GM18507 (cell line): ENCODE data around the gene SYNPO2.

Experiments used
- DNase-seq: peaks from one replicate; pipeline ENCODE4 v3.0.0; 2011; ENCODE audit warnings: low read depth; ENCODE audit not compliant: insufficient read length; ENCODE audit errors: extremely low spot score
- FAIRE-seq: peaks from 2 replicates; lab custom pipeline; 2011; peaks lifted over from hg19 to GRCh38; lab: Jason Lieb, UNC

SYNPO2 gene

GRCh38 chr4:119084513-119084912 lies 195.9 kb downstream of the SYNPO2 start:
- DNase-seq (no peak), FAIRE-seq (no peak)

GRCh38 chr4:119087121-119087520 lies 198.5 kb downstream of the SYNPO2 start:
- DNase-seq = no peak
- no peak for FAIRE-seq

GRCh38 chr4:119087656-119088055 lies 199.0 kb downstream of the SYNPO2 start:
- no peak for DNase-seq
- no peak for FAIRE-seq

DNA sequence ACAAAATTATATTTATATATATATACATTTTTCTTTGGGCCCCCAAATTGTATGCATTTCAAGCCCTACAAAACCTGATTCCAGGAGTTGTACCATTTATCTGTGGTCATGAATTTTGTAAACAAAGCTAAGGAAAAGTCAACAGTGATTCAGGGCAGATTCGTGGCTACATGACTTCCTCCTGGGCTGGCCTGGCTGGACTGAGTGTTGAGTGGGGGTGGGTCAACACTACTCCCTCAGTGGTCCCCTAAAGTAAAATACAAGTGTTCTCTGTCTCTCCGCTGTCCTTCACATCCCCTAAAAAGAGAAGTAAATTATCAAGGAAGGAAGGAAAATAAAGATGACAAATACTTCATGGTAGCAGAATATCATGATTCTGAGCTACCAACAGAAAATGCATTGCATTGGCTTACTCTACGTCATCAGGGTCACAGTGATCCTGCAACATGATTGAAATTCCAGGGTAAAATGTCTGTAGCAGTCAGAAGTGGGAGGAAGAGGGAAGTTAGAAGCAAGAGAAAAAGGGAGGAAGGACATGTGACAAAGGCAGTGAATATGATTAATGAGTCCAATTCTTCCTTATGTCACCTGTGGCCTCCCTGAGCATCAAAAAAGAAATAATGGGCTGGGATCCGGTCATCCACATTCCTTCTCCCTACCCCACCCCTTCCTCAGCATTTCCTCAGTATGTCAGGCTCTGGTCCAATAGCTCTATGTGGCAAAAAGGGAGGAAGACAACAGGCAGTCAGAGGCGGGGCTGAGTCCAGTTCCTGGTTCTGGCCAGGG lies 204.6 kb downstream of the SYNPO2 start:
- DNase-seq = no peak
- FAIRE-seq = no peak

DNA sequence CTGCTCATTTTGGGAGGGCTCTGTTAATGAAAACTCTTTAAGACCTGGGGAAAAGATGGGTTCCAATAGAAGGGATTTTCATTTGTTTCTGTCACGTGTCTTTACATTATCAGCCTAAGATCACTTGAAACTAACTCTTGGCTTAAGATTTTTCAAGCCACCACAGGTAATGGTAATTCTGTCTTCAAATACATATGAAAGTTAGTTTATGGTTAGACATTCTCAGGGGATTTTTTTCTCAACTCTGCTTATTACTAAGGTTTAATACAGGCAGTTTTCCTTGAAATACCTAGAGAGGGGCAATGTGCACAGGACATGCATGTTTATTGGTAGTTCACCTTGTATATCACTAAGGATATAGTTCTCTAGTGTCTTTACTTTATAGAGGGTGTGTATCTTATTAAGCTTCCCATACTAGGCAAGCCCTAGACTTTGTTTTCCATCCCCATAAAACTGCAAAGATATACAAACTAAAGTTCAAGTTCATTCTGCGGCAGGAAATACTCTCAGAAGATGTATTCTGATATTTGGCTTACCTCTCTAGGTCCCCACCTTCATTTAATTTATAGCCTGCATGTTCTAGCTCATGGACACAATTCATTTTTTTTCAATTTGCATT lies 208.7 kb downstream of the SYNPO2 start:
- FAIRE-seq (no peak), DNase-seq (no peak)

- FAIRE-seq (no peak), DNase-seq (no peak)
Measured at GRCh38 chr4:119098306-119098705, 209.7 kb downstream of the SYNPO2 start.

DNA sequence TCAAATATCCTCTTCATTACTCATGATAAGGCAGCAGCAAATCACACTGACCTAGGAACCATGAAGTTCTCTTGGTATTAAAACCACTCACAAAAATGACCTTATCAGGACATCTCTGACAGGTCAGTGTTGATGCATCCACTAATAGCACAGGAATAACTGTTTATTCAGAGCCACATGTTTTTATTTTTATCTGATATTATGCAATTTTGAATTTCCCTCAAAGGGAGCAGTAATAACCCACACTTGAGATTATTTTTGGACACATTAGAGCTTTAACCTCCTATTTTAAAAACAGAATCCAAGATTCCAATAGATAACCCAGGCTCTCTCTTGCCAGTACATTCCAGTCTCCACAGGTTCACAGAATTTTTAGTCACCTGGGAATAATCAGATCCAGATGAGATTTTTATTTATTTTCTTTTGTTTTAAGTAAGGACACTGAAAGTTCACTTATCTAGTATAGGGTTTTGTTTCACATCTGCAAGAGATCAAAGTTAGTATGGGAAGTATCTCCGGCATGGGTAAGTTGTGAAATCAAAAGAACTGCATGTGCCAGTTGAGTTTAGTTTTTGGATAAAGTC lies 210.7 kb downstream of the SYNPO2 start:
- FAIRE-seq (no peak), DNase-seq (no peak)

GRCh38 chr4:119100655-119101054 lies 212.0 kb downstream of the SYNPO2 start:
- FAIRE-seq (no peak), DNase-seq (no peak)

DNA sequence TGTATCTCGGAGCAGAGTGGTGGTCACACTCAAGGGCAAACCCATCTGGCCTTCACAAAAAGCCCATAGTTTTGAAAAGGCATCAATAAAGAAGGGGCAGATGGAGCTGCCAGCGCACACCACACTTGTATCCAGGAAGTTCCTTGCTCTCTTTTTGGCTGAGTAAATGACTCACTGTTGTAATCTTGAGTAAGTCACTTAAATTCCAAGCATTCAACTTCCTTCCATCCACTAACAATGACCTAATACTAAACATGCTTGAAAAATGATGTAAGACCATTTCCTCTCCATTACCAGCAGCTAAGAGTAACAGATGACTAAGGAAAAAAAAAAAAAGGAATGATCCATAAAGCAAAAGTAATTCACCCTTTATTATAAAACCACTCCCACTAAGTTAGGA lies 214.6 kb downstream of the SYNPO2 start:
- FAIRE-seq (no peak), DNase-seq (no peak)

DNA sequence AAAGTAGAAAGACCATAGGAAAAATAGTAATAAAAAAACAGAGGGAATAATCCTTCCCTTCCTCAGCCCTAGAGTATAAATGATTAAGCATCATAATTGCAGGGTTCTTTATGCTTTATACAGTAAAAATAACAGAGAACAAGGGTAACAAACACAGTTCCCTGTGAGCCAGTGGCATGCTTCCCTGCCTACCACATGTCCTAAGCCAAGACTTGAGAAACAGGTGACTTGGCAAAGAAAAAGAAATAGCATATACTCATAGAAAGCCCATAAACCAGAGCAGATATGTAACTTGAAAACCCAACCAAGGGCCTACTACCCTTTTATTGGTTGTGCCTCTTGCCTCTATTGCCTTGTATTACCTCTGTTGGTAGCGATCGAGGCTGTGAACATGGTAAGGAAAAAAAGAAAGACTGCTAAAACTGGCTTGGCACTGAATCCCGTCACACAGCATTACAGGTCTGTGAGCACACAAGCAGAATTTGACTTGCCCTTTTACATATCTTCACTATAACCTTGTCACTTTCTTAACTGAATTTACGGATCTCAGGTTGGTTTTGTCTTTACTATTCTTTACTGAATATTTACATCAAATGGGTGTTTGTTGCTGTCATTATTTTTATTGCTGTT lies 216.1 kb downstream of the SYNPO2 start:
- no peak for FAIRE-seq

GRCh38 chr4:119105605-119106004 lies 217.0 kb downstream of the SYNPO2 start:
- no peak for FAIRE-seq
- DNase-seq = no peak

More for the DNA sequence above, 216.1 kb downstream of the SYNPO2 start:
- no peak for DNase-seq

GRCh38 chr4:119106036-119107000 lies 217.7 kb downstream of the SYNPO2 start:
- DNase-seq (no peak), FAIRE-seq (no peak)

GRCh38 chr4:119110121-119110520 lies 221.5 kb downstream of the SYNPO2 start:
- FAIRE-seq = no peak
- DNase-seq = no peak
